HG02943 (cell line): ENCODE measurements around the gene BIRC2.
"Not testable (repeated sequence)": the region's sequence is repeated elsewhere in the genome, so short reads cannot be mapped to it uniquely, and the experiment has no call there.

ENCODE experiments used
- ATAC-seq: cut with Tn5 transposase; IDR thresholded peaks from one replicate; pipeline ENCODE4 v1.9.1; 2021; ENCODE audit warnings: mild to moderate bottlenecking, low read depth, moderate library complexity; ENCODE audit not compliant: unreplicated experiment

Gene BIRC2

DNA sequence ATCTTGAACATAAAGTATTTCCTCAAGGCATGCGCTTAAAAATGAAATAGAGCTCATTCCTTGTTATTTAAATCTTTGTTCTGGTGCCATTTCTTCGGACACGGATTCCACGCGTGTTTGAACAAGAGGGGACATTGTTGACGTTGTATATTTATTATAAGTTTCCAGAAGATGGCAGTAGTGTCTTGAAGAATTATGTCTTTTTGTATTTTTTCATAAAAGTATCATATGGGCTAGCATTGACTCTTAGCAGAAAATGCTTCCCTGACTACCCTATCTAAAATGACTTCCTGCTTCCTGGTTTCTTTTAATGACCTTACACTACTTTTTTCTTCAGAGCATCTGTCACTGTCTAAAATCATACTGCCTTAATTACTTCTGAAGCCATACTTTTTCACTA lies 20.4 kb downstream of the BIRC2 start:
- ATAC-seq: no peak

DNA sequence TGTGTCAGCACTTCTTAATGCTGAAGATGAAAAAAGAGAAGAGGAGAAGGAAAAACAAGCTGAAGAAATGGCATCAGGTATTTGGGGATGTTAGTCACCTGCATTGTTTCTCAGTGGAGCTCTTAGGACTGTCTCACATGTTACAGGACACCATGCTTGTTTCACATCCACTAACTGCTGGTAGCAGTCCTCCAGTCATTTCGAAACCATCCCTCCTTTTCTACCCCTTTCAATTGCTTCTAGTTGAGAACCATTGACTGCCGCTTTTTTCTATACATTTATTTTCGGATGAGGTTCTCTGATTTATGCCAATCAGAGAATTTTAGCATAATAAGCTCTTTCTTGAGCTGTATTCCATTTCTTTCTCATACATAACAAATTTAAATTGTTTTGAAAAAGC lies 21.5 kb downstream of the BIRC2 start:
- peak; percentile 100 for ATAC-seq

DNA sequence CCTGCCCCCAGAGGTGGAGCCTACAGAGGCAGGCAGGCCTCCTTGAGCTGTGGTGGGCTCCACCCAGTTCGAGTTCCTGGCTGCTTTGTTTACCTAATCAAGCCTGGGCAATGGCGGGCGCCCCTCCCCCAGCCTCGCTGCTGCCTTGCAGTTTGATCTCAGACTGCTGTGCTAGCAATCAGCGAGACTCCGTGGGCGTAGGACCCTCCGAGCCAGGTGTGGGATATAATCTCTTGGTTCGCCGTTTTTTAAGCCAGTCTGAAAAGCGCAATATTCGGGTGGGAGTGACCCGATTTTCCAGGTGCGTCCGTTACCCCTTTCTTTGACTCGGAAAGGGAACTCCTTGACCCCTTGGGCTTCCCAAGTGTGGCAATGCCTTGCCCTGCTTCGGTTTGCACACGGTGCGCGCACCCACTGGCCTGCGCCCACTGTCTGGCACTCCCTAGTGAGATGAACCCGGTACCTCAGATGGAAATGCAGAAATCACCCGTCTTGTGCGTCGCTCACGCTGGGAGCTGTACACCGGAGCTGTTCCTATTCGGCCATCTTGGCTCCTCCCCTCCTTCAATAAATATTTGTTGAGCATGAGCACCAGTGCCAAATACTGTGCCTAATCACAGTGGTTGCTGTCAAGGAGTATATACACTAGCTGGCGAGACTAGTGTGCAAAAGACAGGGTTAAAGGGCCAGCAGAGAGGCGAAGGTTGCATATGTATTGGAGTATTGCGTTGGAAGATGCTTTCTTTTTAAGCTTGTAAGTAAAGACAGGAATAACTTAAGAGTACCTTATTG lies 27.8 kb downstream of the BIRC2 start:
- not testable (repeated sequence) for ATAC-seq

DNA sequence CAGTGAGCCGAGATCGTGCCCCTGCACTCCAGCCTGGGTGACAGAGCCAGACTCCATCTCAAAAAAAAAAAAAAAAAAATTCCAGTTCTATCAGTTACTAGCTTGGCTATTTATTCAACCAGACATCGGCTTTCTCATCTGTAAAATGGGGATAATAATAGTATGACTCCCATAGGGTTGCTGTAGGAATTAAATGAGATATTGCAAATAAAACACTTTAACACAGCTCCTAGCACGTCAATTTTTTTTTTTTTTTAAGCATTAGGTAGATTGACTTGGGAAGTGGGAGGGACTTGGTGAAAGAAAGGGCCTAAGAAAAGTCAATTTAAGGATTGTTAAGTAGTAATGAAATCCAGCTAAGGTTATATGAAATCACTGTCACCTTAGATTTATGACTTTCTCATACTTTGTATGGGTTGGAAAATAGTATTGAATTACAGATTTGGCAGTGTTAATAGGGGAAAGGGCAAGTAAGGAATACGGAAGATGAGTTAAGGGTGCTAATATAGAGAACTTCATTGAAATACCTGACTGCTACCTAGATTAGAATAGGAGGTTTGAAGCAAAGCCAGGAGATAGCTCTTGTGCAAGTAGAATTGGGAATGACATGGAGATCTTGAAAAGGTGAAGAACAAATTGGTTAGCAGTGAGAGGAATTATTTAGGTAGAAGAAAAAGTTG lies 28.8 kb downstream of the BIRC2 start:
- no peak for ATAC-seq

DNA sequence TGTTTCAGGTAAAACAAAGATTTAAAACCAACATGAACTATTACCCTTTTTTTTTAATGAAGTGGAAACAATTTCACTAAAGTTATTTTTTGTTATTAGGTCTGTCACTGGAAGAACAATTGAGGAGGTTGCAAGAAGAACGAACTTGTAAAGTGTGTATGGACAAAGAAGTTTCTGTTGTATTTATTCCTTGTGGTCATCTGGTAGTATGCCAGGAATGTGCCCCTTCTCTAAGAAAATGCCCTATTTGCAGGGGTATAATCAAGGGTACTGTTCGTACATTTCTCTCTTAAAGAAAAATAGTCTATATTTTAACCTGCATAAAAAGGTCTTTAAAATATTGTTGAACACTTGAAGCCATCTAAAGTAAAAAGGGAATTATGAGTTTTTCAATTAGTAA lies 30.9 kb downstream of the BIRC2 start:
- ATAC-seq: no peak

DNA sequence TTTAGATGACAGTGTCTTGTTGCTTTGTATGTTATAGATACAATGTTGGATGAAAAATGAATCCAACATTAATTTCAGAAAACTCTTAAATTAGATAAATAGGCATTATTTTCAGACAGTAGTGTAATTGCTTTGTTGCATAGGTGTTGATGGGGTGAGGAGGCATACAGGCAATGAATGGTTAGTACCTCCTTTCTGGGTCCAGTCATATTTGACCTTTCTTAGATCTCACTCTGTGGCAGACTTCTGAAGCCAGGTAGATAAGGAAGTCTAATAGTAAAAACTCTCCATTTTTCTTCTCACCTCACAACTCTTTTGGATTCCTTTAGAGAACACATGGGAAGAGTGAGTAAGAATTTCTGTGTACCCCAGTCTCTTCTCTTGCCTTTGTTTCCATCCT lies 31.8 kb downstream of the BIRC2 start:
- ATAC-seq: no peak

DNA sequence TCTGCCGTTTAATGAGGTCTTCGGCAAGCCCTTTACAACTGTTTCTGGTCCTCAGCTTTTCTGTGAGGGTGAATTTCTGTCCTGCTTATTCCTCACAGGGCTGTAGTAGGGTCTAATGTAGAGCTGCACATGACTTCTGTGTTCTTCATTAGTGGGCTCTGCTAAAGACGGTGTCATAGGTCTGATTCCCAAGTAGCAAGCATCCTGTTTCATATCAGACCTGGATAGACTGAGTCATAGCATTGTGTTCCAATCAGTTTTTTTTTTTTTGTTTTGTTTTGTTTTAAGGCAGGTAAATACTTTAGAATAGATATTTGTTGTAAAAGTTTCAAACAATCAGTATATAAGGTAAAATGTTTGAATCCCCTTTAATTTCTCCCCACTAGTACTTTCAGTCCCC lies 35.4 kb downstream of the BIRC2 start:
- ATAC-seq: no peak

DNA sequence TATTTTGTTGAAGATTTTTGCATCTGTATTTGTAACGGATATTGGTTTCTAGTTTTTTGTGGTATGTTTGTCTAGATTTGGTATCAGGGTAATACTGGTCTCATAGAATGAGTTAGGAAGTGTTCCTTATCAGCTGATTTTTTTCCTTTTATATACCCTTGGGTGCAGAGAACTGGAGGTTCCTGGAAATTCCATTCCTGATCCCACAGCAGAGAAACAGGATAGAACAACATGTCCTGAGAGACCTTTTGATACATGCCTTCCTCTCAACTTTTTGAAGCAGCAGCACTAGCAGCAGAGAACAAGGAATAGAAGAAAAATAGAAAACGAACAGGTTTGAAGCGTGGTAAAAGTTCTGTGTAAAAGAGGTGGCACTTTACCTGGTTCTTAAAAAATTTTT lies 36.8 kb downstream of the BIRC2 start:
- ATAC-seq: no peak

DNA sequence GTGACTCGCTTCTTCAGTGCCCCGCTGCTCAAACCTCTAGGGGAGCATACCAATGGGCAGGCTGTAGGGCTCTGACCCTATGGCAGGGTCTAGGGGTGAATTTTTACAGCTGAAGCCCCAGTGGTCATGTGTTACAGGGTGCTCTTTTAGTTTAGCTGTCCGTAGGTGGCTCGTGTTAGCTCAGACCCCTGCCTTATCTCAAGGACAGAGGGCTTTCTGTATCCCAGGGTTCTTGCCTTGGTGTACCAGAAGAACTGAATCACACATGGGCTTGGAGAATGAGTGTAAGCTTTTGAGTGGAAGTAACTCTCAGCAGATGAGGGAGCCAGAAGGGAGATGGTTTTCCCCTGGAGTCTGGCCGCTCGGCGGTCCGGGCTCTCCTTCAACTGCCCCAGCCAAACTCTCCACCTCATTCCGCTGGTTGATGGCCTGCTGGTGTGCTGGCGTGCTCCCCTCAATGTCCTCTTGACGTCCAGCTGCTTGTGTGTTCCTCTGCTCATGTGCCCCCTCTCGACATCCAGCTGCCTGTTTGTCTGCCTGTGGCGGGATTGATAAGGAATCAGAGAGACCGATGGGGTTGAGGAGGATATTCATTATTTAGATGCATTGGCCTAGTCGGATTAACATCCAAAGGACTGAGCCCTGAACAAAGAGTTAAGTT lies 37.5 kb downstream of the BIRC2 start:
- no peak for ATAC-seq

DNA sequence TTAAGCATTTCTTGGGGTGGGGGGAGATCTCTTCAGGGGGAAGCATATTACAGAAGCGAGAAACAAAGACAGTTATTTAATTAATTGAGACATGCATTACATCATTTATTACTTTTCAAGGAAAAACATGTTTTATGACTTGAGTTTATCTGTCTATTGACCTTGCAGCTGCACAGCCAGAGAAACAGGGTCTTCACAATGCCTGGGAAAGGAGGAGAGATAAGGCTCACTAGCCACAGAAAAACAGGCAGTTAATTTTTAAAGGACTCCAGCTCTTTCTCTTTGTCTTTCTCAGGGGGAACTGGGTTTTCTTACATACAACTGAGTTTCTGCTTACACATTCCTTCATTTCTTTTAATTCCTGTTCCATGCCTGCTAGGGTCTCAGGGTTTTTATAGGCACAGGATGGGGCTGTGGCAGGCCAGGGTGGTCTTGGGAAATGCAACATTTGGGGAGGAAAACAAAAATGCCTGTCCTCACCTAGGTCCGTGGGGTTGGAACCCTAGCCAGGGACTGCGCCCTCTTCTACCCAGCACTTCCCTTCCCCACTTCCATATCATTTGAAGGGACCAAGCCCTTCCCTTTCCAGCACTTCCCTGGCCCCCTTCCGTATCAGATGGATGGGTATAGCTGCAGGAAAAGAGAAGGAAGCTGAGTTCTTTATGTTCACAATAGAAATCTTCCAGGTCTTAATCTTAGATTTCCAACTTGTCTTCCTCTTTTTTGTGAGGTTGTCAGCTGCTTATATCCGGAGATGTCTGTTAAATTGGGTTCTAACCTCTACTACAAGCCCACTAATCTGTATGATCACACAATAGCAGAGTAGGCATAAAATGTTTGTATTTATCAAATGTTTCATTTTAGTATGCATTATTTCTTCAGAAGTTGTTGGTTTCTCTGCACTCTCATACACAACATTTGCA lies 38.3 kb downstream of the BIRC2 start:
- ATAC-seq: no peak

DNA sequence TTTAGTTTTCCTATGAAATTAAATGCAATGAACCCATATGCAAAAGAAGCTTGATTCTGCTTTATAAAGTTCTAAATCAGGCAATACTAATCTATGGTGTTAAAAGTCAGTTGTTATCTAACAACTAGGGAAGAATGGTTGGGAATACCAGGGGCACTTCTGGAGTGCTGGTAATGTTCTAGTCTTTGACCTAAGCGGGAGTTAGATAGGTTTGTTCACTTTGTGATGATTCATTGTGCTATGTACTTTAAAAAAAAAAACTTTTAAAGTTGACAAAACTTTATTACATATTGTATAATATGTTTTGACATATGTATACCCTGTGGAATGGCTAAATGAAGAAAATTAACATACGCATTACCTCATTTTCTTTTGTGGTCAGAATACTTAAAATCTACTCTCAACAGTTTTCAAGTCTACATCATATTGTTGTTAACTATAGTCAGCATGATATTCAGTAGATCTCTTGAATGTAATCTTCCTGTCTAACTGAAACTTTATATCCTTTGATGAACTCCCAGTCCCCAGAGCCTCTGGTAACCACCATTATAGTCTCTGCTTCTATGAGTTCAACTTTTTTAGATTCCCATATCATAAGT lies 39.2 kb downstream of the BIRC2 start:
- no peak for ATAC-seq

DNA sequence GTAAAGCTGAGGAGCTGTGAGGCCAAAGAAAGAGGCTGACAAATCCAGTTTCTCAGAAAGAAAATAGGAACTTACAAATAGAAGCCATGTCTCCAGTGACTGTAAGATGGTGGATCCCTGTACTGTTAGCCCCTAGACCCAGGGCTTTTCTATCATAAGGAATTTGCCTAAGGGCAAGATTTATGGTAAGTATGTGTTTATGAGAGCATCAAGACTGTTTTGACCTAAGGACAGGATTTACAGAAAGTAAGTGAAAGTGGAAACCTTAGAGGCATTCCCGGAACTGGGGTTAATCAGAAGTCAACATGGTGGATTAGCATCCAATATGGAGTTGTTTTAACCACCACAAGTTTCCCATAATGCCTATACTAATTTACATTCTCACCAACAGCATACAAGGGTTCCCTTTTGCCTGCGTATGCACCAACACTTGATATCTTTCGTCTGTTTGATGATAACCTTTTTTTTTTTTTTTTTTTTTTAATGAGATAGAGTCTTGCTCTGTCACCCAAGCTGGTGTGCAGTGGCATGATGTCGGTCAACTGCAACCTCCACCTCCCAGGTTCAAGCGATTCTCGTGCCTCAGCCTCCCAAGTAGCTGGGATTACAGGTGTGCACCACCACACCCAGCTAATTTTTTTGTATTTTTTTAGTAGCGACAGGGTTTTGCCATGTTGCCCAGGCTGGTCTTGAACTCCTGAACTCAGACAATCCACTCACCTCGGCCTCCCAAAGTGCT lies 40.2 kb downstream of the BIRC2 start:
- no peak for ATAC-seq

DNA sequence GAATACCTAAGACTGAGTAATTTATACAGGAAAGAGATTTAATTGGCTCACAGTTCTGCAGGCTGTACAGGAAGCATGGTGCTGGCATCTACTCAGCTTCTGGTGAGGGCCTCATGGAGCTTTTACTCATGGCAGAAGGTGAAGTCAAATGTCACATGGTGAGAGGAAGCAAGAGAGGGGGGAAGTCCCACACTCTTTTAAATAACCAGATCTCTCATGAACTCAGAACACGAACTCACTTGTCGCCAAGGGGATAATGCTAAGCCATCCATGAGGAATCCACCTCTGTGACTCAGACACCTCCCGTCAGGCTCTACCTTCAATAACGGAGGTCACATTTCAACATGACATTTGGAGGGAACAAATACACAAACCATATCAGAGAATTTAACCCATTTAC lies 42.2 kb downstream of the BIRC2 start:
- ATAC-seq: no peak

DNA sequence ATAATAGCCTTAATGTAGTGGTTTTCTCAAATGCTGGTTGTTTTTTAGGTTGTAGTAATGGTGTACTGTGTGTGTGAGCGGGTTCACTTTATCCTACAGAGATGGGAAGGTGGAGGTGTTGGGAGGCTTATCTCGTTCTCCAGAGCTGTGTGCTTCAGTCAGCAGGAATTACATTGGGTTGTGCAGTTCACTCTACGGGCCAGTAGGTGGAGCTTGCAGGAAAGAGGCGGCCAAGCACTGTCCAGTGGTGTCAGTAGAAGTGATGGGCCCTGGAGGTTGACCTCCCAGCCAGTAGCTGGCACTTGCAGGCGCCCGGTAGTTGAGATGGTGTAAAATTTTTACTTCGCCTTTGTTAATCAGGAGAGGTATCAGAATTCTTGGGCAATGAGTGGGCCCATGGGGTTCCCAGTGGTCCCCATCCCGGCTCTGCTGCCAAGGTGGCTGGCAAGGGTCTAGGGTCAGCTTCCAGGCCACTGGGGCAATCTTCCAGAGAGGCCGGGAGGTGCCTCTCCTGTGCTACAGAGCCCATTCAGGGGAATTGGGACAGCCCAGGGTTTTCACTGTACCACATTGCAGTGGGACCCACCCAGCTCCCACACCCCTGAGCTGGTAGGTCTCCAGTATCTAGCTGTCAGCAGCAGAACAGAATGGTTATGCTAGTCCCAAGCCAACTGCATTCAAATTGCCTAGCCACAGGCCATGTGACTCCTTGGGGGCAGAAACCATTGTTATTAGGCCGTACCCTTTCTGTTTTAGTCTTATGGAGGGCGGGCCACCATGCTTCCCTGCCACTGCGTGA lies 43.9 kb downstream of the BIRC2 start:
- peak; percentile 90 for ATAC-seq

DNA sequence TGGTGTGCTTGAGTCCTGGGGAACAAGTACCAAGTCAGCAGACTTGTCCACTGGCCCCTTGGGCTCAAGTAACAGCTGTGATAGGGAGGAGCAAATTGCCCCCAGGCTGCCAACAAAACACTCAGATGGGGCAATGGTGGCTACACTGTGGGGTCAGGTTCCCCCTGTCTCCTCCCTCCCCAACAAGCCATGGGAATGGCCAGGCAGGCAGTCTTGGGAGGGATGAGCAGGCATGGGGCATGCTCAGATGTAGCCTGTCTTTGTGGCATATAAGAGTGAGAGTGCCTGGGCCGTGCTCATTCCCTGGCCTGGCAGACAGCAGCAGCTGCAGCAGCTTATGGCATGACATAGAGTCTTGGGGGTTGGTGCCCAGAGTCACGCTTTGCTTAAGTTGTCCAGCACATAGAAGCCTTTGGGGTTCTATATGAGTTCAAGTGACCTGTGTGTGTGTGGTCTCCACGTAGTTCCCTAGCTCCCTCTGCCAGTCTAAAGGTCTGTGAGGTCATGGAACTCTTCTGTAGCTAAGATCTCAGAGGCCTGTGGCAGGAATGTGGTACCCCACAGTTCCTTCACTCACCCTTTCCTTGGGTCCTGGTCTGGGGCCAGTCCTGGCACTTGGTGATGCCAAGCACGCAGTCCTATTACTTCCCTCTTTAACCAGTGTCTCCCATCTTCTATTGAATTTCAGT lies 44.7 kb downstream of the BIRC2 start:
- no peak for ATAC-seq

DNA sequence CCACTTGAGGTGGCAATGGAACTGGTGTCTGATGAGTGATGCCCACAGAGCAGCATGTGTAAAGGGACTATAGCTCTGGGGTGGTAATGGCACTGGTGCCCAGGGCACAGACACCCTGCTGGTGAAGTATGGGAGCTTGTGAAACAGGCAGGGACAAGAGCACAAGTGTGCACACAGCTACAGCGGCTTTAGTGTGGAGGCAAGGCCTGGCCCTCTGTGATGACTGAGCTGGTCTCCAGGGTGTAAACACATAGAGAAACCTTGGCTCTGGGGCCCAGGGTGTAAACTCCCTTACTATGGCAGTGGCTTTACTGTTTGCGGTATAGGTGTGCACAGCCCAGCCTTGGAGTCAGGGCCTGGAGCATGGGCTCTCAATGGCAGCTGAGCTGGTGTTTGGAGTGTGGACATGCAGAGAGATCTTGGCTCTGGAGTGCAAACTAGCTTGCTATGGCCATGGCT lies 46.3 kb downstream of the BIRC2 start:
- no peak for ATAC-seq

DNA sequence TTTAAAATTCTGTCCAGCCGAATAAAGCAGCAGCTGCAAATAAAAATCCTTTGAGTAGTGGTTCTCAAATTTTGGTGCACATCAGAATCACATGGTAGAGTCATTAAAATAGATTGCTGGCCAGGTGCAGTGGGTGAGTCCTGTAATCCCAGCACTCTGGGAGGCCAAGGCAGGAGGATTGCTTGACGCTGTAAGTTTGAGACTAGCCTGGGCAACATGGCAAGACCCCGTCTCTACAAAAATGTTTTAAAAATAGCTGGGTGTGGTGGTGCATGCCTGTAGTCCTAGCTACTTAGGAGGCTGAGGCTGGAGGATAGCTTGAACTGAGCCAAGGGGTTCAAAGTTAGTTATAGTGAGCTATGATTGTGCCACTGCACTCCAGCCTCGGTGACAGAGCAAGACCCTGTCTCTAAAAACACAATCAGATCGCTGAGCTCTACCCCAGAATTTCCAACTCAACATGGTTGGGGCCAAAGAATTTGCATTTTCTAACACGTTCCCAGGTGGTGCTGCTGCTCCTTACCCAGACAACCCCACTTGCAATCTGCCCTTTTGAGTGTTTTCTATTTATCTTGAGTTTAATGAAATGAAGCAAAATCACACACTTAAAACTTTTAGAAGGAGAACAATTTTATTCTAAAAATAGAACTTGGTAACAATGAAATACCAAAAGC lies 48.8 kb downstream of the BIRC2 start:
- no peak for ATAC-seq
